ENCODE results near the gene CCN6. TPM values are rescaled to one million over a fixed set of nuclear protein-coding genes. Genes with fewer than 3 reads are reported as not detected.

The CCN6 gene
- total and polyA plus RNA-seq, 4 donors: 0.54 TPM; not detected in 3

DNA sequence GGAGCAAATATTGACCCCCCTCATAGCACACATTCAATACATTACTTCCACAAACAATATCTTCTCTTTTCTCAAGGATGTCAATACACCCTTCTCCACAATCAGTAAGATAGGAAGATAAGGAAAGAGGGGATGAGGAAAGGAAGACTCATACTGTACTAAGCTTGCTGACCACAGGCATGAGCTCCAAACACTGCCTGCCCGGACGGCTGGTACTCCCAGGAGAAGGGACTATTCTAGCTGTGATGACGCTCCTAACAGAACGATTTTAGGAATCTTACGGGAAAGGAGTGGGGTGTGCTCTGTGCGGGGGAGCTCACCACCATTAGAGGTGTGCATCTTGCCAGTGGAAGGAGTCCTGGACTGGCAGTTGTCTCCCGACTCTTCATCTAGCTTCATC lies 3.9 kb upstream of the CCN6 start:
- Histone ChIP-seq H3K36me3 (ENCODE audit: control insufficient read depth in 4 of 4, insufficient read depth in 3 of 4, low read depth in 1 of 4, low read length in 3 of 4) (no peaks in the 10 kb centered on the region), H3K9ac (ENCODE audit: low read depth in 1 of 2, low read length in 2 of 2) (no peak overlapping the region), H3K27ac (ENCODE audit: low read depth in 1 of 2, low read length in 2 of 2) (no peak overlapping the region), H3K27me3 (ENCODE audit: control insufficient read depth in 4 of 4, insufficient read depth in 4 of 4, low read length in 3 of 4) (no peaks in the 10 kb centered on the region), H3K9me3 (ENCODE audit: control insufficient read depth in 4 of 4, low read length in 3 of 4) (no peaks in the 10 kb centered on the region), H3K4me3 (ENCODE audit: low read depth in 1 of 3, low read length in 3 of 3) (no peak overlapping the region), H3K4me1 (ENCODE audit: control insufficient read depth in 4 of 4, insufficient read depth in 4 of 4, low read length in 3 of 4) (peaks cover 0 to 10% (median 9%) of the 10 kb centered on the region in 4 donors)
- TF ChIP-seq RXRA (IDR thresholded peaks at IDR 0.05) (no peak), EGR1 (IDR thresholded peaks at IDR 0.05; ENCODE audit: low read depth in 2 of 2) (no peak), HNF4A (conservative IDR thresholded peaks at IDR 0.05) (no peak), CTCF (IDR thresholded peaks at IDR 0.05; ENCODE audit: low read depth, low read length, missing input control) (no peak), REST (IDR thresholded peaks at IDR 0.05) (no peak), FOXA2 (IDR thresholded peaks at IDR 0.05) (no peak), JUND (IDR thresholded peaks at IDR 0.05) (no peak), TAF1 (conservative IDR thresholded peaks at IDR 0.05) (no peak), YY1 (IDR thresholded peaks at IDR 0.05) (no peak), NR2F2 (IDR thresholded peaks at IDR 0.05) (no peak), SP1 (IDR thresholded peaks at IDR 0.05) (no peak), FOXA1 (IDR thresholded peaks at IDR 0.05) (no peak), RAD21 (IDR thresholded peaks at IDR 0.05) (no peak), HNF4G (IDR thresholded peaks at IDR 0.05) (no peak), GABPA (IDR thresholded peaks at IDR 0.05 in 1 of 2, conservative IDR thresholded peaks at IDR 0.05 in 1 of 2) (no peak)
- TF ChIP-seq, protein P1, sequence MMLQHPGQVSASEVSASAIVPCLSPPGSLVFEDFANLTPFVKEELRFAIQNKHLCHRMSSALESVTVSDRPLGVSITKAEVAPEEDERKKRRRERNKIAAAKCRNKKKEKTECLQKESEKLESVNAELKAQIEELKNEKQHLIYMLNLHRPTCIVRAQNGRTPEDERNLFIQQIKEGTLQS (IDR thresholded peaks at IDR 0.05): no peak
- TF ChIP-seq, protein P2, sequence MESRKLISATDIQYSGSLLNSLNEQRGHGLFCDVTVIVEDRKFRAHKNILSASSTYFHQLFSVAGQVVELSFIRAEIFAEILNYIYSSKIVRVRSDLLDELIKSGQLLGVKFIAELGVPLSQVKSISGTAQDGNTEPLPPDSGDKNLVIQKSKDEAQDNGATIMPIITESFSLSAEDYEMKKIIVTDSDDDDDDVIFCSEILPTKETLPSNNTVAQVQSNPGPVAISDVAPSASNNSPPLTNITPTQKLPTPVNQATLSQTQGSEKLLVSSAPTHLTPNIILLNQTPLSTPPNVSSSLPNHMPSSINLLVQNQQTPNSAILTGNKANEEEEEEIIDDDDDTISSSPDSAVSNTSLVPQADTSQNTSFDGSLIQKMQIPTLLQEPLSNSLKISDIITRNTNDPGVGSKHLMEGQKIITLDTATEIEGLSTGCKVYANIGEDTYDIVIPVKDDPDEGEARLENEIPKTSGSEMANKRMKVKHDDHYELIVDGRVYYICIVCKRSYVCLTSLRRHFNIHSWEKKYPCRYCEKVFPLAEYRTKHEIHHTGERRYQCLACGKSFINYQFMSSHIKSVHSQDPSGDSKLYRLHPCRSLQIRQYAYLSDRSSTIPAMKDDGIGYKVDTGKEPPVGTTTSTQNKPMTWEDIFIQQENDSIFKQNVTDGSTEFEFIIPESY (IDR thresholded peaks at IDR 0.05): no peak
- TF ChIP-seq, protein P3, sequence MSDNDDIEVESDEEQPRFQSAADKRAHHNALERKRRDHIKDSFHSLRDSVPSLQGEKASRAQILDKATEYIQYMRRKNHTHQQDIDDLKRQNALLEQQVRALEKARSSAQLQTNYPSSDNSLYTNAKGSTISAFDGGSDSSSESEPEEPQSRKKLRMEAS (IDR thresholded peaks at IDR 0.05): no peak
- DNase-seq (ENCODE audit: low spot score): no peak
- 96% methylated on average over 7 of the region's 7 CpGs for WGBS

Measured in liver (tissue), 9 donors.